CD4-positive, alpha-beta T cell treated with Interferon gamma for 1 hour (primary cell): Measurements from ENCODE around the gene MTSS2.

Source experiments
- DNase-seq: peaks from one replicate; pipeline ENCODE4 v3.0.0-alpha.2; 2020

MTSS2 gene

DNA sequence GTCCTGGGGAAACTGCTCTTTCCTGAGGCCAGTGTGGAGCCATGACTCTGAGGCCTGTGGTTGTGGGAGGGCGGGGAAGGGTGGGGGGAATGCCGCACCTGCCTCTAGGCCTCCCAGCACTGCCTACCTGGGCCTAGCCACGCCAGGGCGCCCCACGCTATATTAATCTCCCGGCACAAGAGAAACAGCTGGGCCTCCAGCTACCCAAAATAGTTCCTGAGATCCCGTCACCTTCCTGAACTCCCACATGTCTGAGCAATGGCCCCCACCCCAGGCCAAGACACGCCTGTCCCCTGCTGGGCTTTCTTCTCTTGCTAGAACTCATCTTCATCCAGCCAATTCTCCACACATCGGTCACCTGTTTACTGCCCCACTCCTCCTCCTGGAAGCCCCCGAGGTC lies 13.0 kb upstream of the MTSS2 start:
- DNase-seq = no peak

GRCh38 chr16:70697594-70698170 lies 11.8 kb upstream of the MTSS2 start:
- DNase-seq = no peak

GRCh38 chr16:70696952-70697593 lies 11.2 kb upstream of the MTSS2 start:
- peak; percentile 7 for DNase-seq

DNA sequence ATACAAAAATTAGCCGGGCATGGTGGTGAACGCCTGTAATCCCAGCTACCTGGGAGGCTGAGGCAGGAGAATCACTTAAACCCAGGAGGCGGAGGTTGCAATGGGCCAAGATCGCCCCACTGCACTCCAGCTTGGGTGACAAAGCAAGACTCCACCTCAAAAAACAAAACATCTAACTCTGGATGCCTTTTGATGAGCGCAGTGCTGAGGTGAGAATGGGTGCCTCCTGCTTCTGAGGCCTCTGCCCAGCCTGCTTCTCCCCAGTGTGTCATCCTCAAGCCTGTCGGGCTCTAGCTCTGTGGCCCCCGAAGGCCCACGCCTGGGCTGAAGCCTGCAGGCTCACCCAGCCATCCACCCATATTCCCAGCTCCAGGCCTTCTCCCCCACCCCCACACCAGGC lies 10.5 kb upstream of the MTSS2 start:
- DNase-seq = no peak

DNA sequence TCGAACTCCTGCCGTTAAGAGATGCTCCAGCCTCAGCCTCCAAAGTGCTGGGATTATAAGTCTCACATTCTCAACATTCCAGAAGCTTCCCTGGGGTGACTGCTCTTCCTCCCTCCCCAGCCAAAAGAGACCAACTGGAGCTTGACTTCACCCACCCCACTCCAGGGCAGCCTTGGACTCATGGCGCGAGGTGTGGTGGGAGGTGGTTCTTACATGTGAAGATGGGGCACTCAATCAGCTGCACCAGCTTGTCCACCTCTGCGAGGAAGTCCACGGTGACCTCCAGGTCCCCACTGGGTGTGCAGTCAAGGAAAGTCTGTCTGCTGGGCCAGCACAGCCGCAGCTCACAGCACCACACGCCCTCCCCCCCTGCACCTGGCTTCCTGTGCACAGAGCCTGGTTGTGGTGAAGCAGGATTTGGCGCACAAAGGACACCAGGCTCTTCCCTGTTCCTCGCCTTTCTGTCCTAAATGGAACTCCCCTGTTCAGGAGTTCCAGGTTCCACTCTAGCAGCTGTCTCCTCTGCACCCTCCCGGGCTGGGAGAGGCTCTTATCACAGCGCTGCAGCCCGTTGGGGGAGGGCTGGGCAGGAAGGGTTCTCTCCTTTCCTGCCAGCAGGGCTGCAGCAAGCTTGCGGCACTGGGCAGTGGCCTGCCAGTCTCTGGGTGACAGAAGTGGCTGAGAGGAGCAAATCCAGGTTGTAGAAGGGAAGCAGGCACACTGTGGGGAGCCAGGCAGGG lies 9.6 kb upstream of the MTSS2 start:
- no peak for DNase-seq

GRCh38 chr16:70694868-70695218 lies 9.0 kb upstream of the MTSS2 start:
- no peak for DNase-seq

DNA sequence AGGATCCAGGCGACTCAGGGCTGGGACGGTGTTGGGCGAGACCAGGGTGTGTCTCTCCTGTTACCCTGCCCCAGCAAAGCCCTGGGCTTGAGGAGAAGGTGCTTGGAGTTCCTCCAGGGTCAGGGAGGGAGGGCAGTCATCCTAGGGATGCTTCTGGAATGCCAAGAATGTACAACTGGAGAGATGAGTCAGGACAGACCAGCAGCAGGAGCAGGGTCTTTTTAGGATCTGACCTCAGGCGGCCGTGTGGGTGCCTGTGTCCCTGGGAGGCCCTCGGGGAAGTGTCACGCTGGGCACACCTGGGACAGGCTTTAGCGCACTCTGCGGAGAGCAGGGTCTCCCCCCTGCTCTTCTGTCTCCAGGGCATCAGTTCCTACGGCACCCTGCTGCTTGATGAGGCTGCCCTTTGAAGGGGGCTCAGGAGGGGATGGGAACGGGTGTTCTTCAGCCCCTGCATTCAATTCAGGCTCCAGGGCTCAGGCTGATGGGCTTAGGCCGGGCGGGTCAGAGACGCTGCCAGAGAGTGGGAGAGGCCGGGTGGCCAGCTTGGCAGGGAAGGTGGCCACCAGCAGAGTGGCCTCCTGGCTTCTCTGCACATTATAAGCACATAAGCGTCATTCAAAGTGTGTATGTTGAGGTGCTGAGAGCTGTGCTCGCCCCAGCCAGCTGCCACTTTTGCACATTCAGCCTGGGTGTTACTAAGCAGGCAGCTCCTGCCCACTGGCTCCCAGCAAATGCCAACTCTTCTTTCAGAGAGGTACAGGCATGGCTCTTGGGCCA lies 8.4 kb upstream of the MTSS2 start:
- no peak for DNase-seq

DNA sequence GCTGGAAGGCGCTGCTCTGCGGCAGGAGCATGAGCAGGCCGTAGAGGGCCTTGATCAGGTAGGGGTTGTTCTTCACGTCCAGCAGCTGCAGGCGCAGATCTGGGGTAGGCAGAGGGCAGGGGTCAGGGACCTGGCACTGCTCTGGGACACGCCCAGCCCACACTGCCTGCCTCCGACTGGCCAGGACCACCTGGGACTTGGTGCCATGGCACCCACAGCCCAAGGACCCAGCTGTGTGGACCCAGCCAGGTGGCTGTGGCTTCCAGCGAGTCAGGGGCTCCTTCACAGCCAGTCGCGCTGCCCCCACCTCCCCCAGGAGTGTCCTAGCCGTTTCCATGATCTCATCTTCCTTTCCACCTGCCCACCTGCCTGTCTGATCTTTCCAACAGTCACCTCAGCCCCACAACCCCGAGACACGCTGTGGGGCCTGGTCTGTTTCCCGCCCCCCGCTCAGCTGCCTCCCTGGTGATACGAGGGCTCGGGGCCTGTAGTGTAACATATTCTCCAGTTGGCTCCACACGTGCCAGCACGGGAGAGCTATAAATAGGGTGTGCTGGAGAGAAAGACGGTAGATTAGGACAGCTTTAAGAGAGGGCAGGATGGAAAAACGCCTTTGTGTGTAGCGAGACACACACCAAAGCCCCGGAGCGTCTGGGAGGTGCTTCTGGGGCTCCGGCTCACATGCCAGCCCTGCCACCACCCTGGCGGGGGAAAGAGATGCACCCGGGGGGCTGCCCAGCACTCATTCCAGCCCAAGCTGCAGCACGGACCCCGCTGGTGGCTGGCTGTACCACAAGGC lies 7.2 kb upstream of the MTSS2 start:
- DNase-seq = no peak

- no peak for DNase-seq
Observed at GRCh38 chr16:70692130-70692872, 6.4 kb upstream of the MTSS2 start.

GRCh38 chr16:70691223-70692129 lies 5.6 kb upstream of the MTSS2 start:
- DNase-seq = no peak

GRCh38 chr16:70689970-70690891 lies 4.4 kb upstream of the MTSS2 start:
- DNase-seq = no peak

GRCh38 chr16:70689035-70689969 lies 3.4 kb upstream of the MTSS2 start:
- no peak for DNase-seq

GRCh38 chr16:70688246-70688742 lies 2.4 kb upstream of the MTSS2 start:
- no peak for DNase-seq

- DNase-seq = no peak
Observed at GRCh38 chr16:70687671-70688245, 1.9 kb upstream of the MTSS2 start.

DNA sequence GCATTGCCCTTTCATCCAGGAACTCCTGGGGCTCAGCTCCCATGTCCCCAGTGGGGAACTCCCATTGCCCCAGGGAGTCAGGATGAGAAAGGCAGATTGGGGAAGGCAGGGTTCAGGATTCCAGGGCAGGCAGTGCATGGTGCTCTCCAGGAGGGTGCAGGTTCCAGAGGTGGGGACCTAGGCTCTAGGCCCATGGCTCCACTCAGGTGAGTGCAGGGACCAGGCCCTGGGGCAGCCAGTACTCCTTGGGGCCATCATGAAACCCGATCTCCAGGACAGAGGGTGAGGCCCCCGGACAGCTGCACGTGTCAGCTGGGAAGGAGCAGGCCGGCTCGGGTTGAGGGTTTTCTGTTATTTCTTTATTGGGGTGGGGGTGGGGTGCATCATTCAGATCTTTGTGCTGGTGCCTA lies 1.3 kb upstream of the MTSS2 start:
- no peak for DNase-seq

DNA sequence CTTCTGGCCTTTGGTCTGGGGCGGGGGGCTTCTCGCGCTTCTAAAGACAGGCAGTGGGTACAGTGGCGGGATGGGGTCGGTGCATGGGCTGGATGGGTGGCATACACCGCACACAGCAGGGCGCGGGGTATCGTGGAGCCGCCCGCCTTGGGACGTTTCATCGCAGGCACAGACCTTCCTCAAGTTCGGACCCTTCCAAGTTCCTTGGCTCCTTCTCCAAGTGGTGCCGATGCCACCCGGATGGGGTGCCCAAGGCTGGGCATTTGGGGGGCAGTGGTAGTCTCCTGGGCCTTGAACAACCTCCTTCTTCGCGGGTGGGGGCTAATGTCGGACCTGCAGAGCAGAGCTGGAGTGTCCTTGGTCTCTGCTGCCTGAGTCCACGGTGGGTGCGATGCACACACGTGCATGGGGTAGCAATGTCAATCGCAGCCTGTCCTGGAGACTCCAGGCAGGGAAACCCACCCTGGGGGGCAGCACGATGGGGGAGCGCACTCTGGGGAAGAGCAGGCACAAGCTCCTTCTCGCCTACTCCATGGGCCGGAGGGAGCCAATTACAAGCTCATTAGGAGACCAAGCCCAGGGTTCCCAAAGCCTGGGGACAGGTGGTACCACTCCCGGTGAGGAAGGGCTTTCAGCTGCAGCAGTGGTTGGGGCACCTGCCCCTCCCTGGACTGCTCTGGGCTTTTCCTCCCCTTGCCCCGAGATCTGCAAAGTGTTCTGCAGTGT lies 686 bp upstream of the MTSS2 start:
- DNase-seq = no peak
